ENCODE results near the gene TMEM107.

The TMEM107 gene

GRCh38 chr17:8141741-8142140 is 34.4 kb downstream of the TMEM107 start (continued):
- TF ChIP-seq SETDB1 (IDR thresholded peaks at IDR 0.05; ENCODE audit: insufficient read length, low read length): no peak
- TF ChIP-seq ZSCAN23 (tag by site-specific recombination; IDR thresholded peaks at IDR 0.05): no peak
- TF ChIP-seq ZBTB49 (tag by site-specific recombination; IDR thresholded peaks at IDR 0.05; ENCODE audit: low read depth): no peak
- TF ChIP-seq ZNF768 (tag by site-specific recombination; IDR thresholded peaks at IDR 0.05): no peak

- POLR2A ChIA-PET: interaction anchor here (1.0 to 4.5 kb wide), 5 partner anchors 17 to 148 kb away, joined by 4 to 31 read pairs (median 9); partner anchors contain the start of genes AURKB, HES7 and RANGRF
- Histone ChIP-seq H3K27ac (ENCODE audit: extremely low read depth, low read depth, low read length) (no peak overlapping the region), H3K4me3 (ENCODE audit: low read depth, low read length) (no peak overlapping the region), H3K36me3 (ENCODE audit: control insufficient read depth in 2 of 2, insufficient read depth in 1 of 2, low read length in 2 of 2) (peaks cover 0 to 51% of the 10 kb centered on the region in 2 experiments; a peak in 1 of 3 replicates), H3K4me1 (ENCODE audit: control insufficient read depth, insufficient read depth, low read length) (0 out of 2 replicates have a peak, but pooled peaks cover 4% of the 10 kb centered on the region), H3K9me3 (ENCODE audit: control insufficient read depth, insufficient read depth, low read depth, low read length) (no peaks in the 10 kb centered on the region)
- CTCF ChIA-PET: interaction anchor here (0.6 to 7.1 kb wide), 7 partner anchors 9 to 765 kb away, joined by 3 to 91 read pairs (median 4); partner anchors contain the start of gene PER1
- TF ChIP-seq ZNF311 (tag by site-specific recombination; IDR thresholded peaks at IDR 0.05; ENCODE audit: borderline replicate concordance) (no peak), ZBTB20 (tag by site-specific recombination; IDR thresholded peaks at IDR 0.05) (no peak), ZNF664 (tag by site-specific recombination; IDR thresholded peaks at IDR 0.05) (no peak), ZNF600 (tag by site-specific recombination; IDR thresholded peaks at IDR 0.05) (0 out of 2 replicates have a peak, but pooled peaks have one; percentile 27), PRDM4 (tag by site-specific recombination; IDR thresholded peaks at IDR 0.05) (no peak), PRDM6 (tag by site-specific recombination; IDR thresholded peaks at IDR 0.05) (no peak), ZNF211 (tag by site-specific recombination; IDR thresholded peaks at IDR 0.05; ENCODE audit: low read depth) (no peak)
Measured at GRCh38 chr17:8141045-8141444, 35.1 kb downstream of the TMEM107 start.

- ChIA-PET POLR2A (interaction anchor here (1.0 to 4.5 kb wide), 7 partner anchors 17 to 148 kb away, joined by 4 to 31 read pairs (median 7); partner anchors contain the start of genes AURKB, HES7 and RANGRF), CTCF (interaction anchor here (0.6 to 7.1 kb wide), 9 partner anchors 10 to 766 kb away, joined by 3 to 91 read pairs (median 4); partner anchors contain the start of gene PER1)
- Histone ChIP-seq H3K4me3 (ENCODE audit: low read depth, low read length) (no peak overlapping the region), H3K27ac (ENCODE audit: extremely low read depth, low read depth, low read length) (no peak overlapping the region), H3K4me1 (ENCODE audit: control insufficient read depth, insufficient read depth, low read length) (0 out of 2 replicates have a peak, but pooled peaks cover 4% of the 10 kb centered on the region), H3K9me3 (ENCODE audit: control insufficient read depth, insufficient read depth, low read depth, low read length) (no peaks in the 10 kb centered on the region), H3K36me3 (ENCODE audit: control insufficient read depth in 2 of 2, insufficient read depth in 1 of 2, low read length in 2 of 2) (peaks cover 0 to 44% of the 10 kb centered on the region in 2 experiments; a peak in 1 of 3 replicates)
- TF ChIP-seq ZNF266 (tag by site-specific recombination; IDR thresholded peaks at IDR 0.05; ENCODE audit: low read depth) (no peak), ZBTB48 (tag by site-specific recombination; IDR thresholded peaks at IDR 0.05) (no peak), ZNF776 (tag by site-specific recombination; IDR thresholded peaks at IDR 0.05; ENCODE audit: borderline replicate concordance) (no peak), ZSCAN4 (tag by site-specific recombination; IDR thresholded peaks at IDR 0.05) (no peak), GLI4 (tag by site-specific recombination; IDR thresholded peaks at IDR 0.05) (no peak), ZBTB26 (tag by site-specific recombination; optimal IDR thresholded peaks at IDR 0.05) (no peak), ZNF654 (tag by site-specific recombination; IDR thresholded peaks at IDR 0.05; ENCODE audit: low read depth) (no peak), ZNF670 (tag by site-specific recombination; IDR thresholded peaks at IDR 0.05; ENCODE audit: low read depth) (no peak), MYNN (tag by site-specific recombination; IDR thresholded peaks at IDR 0.05; ENCODE audit: borderline replicate concordance) (no peak), ZNF768 (tag by site-specific recombination; IDR thresholded peaks at IDR 0.05) (no peak), RBAK (tag by site-specific recombination; IDR thresholded peaks at IDR 0.05) (no peak), ZNF623 (tag by site-specific recombination; IDR thresholded peaks at IDR 0.05) (no peak)
Measured at GRCh38 chr17:8140065-8141029, 35.8 kb downstream of the TMEM107 start.
